ENCODE data around the gene PTPRB.

DNA sequence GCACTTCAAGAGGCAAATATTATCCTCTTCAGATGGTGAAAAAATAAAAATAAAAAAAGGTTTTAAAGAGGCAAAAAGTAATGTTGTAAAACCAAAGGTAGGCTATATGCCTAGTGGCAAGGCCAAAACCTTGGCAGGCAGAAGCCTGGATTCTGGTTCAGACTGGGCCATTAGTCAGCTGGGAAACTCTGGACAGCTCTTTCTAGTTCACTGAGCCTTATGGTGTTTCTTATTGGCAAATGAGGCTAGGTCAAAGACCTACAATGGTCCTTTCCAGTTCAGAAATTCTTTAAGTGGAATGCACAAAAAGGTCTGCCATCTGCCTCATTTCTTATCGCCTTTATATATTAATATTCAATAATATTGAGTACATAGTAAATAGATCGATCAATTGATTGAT is 44.6 kb downstream of the PTPRB start:
- no peak for TF ChIP-seq EZH2phosphoT487 (IDR thresholded peaks at IDR 0.05; ENCODE audit: low read depth)
- TF ChIP-seq, protein P1, sequence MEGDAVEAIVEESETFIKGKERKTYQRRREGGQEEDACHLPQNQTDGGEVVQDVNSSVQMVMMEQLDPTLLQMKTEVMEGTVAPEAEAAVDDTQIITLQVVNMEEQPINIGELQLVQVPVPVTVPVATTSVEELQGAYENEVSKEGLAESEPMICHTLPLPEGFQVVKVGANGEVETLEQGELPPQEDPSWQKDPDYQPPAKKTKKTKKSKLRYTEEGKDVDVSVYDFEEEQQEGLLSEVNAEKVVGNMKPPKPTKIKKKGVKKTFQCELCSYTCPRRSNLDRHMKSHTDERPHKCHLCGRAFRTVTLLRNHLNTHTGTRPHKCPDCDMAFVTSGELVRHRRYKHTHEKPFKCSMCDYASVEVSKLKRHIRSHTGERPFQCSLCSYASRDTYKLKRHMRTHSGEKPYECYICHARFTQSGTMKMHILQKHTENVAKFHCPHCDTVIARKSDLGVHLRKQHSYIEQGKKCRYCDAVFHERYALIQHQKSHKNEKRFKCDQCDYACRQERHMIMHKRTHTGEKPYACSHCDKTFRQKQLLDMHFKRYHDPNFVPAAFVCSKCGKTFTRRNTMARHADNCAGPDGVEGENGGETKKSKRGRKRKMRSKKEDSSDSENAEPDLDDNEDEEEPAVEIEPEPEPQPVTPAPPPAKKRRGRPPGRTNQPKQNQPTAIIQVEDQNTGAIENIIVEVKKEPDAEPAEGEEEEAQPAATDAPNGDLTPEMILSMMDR (IDR thresholded peaks at IDR 0.05; ENCODE audit: low read depth, low read length), result no peak

Measured in OCI-LY3 (cell line).